Measurements from ENCODE around the gene FFAR4. TPM values are rescaled to one million over a fixed set of nuclear protein-coding genes. Genes with fewer than 3 reads are reported as not detected.
"Not testable (repeated sequence)": the region's sequence is repeated elsewhere in the genome, so short reads cannot be mapped to it uniquely, and the experiment has no call there.

FFAR4 gene
- polyA plus RNA-seq, 2 of the 4 experiments (the other 2 are of a cell fraction), result 0.15 to 0.17 TPM

GRCh38 chr10:93541402-93542357 is 24.8 kb upstream of the FFAR4 start:
- ATAC-seq (peak; percentile 97 to 98), FAIRE-seq (no peak), DNase-seq (ENCODE audit: low read depth in 1 of 2, low spot score in 1 of 2) (peak in 1 of 2 experiments; percentile 56)
- peak overlapping the region; percentile 68 for H3K4me2 ChIP-seq
- POLR2A ChIA-PET, result no interaction called here
- CTCF ChIA-PET, result interaction anchor here (0.6 to 5.2 kb wide), 19 partner anchors 8 to 274 kb away, joined by 3 to 38 read pairs (median 4); partner anchors contain the start of gene FFAR4
- TF ChIP-seq CTCF (IDR thresholded peaks at IDR 0.05) (peak; percentile 86), FOSL2 (IDR thresholded peaks at IDR 0.05) (no peak), FOSL2 (CRISPR knock-in tag; IDR thresholded peaks at IDR 0.05) (0 out of 2 replicates have a peak, but pooled peaks have one; percentile 19), SMC3 (IDR thresholded peaks at IDR 0.05) (peak; percentile 73), RAD21 (conservative IDR thresholded peaks at IDR 0.05 in 1 of 2, IDR thresholded peaks at IDR 0.05 in 1 of 2) (peak; percentile 76), JUN (IDR thresholded peaks at IDR 0.05) (no peak), ZFP36 (IDR thresholded peaks at IDR 0.05; ENCODE audit: borderline replicate concordance, partially characterized antibody) (no peak)
- H3K27ac ChIP-seq, result no peak overlapping the region; a peak in 1 of 6 replicates
- WGBS (ENCODE audit: missing lambda C conversion rate), result 38% methylated on average over 23 of the region's 23 CpGs
- H3K9me3 ChIP-seq, result no peaks in the 10 kb centered on the region
- H3K4me3 ChIP-seq, result no peak overlapping the region
- peaks cover 16% of the 10 kb centered on the region for H3K4me1 ChIP-seq

GRCh38 chr10:93542358-93542791 is 24.1 kb upstream of the FFAR4 start:
- Histone ChIP-seq H3K27ac (peak overlapping the region in 1 of 2 experiments; percentile 29; a peak in 2 of 6 replicates), H3K4me3 (no peak overlapping the region), H3K4me1 (peaks cover 16% of the 10 kb centered on the region), H3K4me2 (peak overlapping the region; percentile 68), H3K9me3 (no peaks in the 10 kb centered on the region)
- 40% methylated on average over 10 of the region's 10 CpGs for WGBS (ENCODE audit: missing lambda C conversion rate)
- CTCF ChIA-PET, result interaction anchor here (0.6 to 5.2 kb wide), 19 partner anchors 9 to 273 kb away, joined by 3 to 38 read pairs (median 4); partner anchors contain the start of gene FFAR4
- no peak for FAIRE-seq
- TF ChIP-seq NPAS2 (CRISPR knock-in tag; IDR thresholded peaks at IDR 0.05; ENCODE audit: borderline replicate concordance) (no peak), ZNF302 (CRISPR knock-in tag; IDR thresholded peaks at IDR 0.05) (no peak), SREBF2 (IDR thresholded peaks at IDR 0.05) (no peak), MAZ (IDR thresholded peaks at IDR 0.05; ENCODE audit: borderline replicate concordance, low read depth, low read length) (no peak), CBX8 (IDR thresholded peaks at IDR 0.05) (no peak)
- peak; percentile 37 to 48; a peak in 4 of 6 replicates for ATAC-seq
- DNase-seq (ENCODE audit: low read depth in 1 of 2, low spot score in 1 of 2), result peak in 1 of 2 experiments; percentile 27
- POLR2A ChIA-PET, result interaction anchor here (0.6 kb wide), 1 partner anchor 783 kb away, joined by 3 read pairs; no protein-coding TSS in a partner anchor

- ATAC-seq, FAIRE-seq, H3K4me2 ChIP-seq, H3K9me3 ChIP-seq, POLR2A ChIA-PET, H3K4me3 ChIP-seq: not testable (repeated sequence)
- CTCF ChIA-PET, result interaction anchor here (0.7 kb wide), 1 partner anchor 61 kb away, joined by 4 read pairs; no protein-coding TSS in a partner anchor
- peak in 1 of 2 experiments; percentile 21 for DNase-seq (ENCODE audit: low read depth in 1 of 2, low spot score in 1 of 2)
- Histone ChIP-seq H3K4me1 (peaks cover 48% of the 10 kb centered on the region), H3K27ac (peak overlapping the region; percentile 84 to 86; a peak in 5 of 6 replicates)
- WGBS (ENCODE audit: missing lambda C conversion rate), result 73% methylated on average over 6 of the region's 8 CpGs
Observed at GRCh38 chr10:93546995-93547394, 19.5 kb upstream of the FFAR4 start.

- CTCF ChIA-PET, result interaction anchor here (0.9 kb wide), 1 partner anchor 96 kb away, joined by 3 read pairs; no protein-coding TSS in a partner anchor
- FAIRE-seq, result no peak
- H3K27ac ChIP-seq, result peak overlapping the region; percentile 84 to 86
Observed at GRCh38 chr10:93547522-93547921, 18.9 kb upstream of the FFAR4 start.

More at GRCh38 chr10:93547522-93547921, 18.9 kb upstream of the FFAR4 start:
- TF ChIP-seq FOXS1 (CRISPR knock-in tag; IDR thresholded peaks at IDR 0.05) (no peak), MAFK (IDR thresholded peaks at IDR 0.05; ENCODE audit: partially characterized antibody) (no peak), MAZ (IDR thresholded peaks at IDR 0.05; ENCODE audit: borderline replicate concordance, low read depth, low read length) (no peak), HDAC2 (IDR thresholded peaks at IDR 0.05) (no peak), ZFP36 (IDR thresholded peaks at IDR 0.05; ENCODE audit: borderline replicate concordance, partially characterized antibody) (no peak), CBX8 (IDR thresholded peaks at IDR 0.05) (no peak), ATOH8 (CRISPR knock-in tag; IDR thresholded peaks at IDR 0.05; ENCODE audit: low read depth) (no peak), HMGXB4 (CRISPR knock-in tag; IDR thresholded peaks at IDR 0.05; ENCODE audit: borderline replicate concordance) (no peak), ZSCAN20 (CRISPR knock-in tag; IDR thresholded peaks at IDR 0.05) (no peak), RARB (CRISPR knock-in tag; IDR thresholded peaks at IDR 0.05) (no peak), CBX2 (IDR thresholded peaks at IDR 0.05; ENCODE audit: borderline replicate concordance, low read depth) (no peak), MAX (IDR thresholded peaks at IDR 0.05) (no peak), HOXA7 (CRISPR knock-in tag; IDR thresholded peaks at IDR 0.05) (no peak), CHD2 (IDR thresholded peaks at IDR 0.05; ENCODE audit: low read length, partially characterized antibody) (no peak)
- Histone ChIP-seq H3K9me3 (no peaks in the 10 kb centered on the region), H3K4me2 (peak overlapping the region; percentile 67; the same call in 1 of the 3 replicates), H3K4me3 (no peak overlapping the region), H3K4me1 (peaks cover 44% of the 10 kb centered on the region)
- DNase-seq (ENCODE audit: low read depth in 1 of 2, low spot score in 1 of 2) (no peak), ATAC-seq (no peak)
- POLR2A ChIA-PET, result no interaction called here
